NB4 (cell line): ENCODE data around the gene EXOC3.

Experiments used
- DNase-seq: peaks from one replicate; pipeline ENCODE4 v3.0.0; 2010; ENCODE audit warnings: low read depth
- H3K4me3 ChIP-seq: one replicate; pipeline ENCODE4 v1.5.1; 2011; ENCODE audit warnings: mild to moderate bottlenecking, low read depth, low read length, moderate library complexity
- CTCF ChIP-seq: IDR thresholded peaks from one replicate; pipeline ENCODE4 v1.5.1; 2012; ENCODE audit warnings: low read depth, low read length
- MAX ChIP-seq: IDR thresholded peaks from 2 replicates; pipeline ENCODE4 v1.6.1; 2011; ENCODE audit warnings: low read depth, low read length
- MYC ChIP-seq: IDR thresholded peaks from 2 replicates; pipeline ENCODE4 v1.6.1; 2011; ENCODE audit warnings: low read depth, low read length
- POLR2A ChIP-seq: IDR thresholded peaks from 2 replicates; pipeline ENCODE4 v1.6.1; 2011; ENCODE audit warnings: mild to moderate bottlenecking; ENCODE audit not compliant: insufficient read length; ENCODE audit errors: extremely low read depth

The EXOC3 gene

GRCh38 chr5:402615-403359 lies 40.2 kb upstream of the EXOC3 start:
- peak; percentile 98 for DNase-seq
- peak overlapping the region; percentile 46 for H3K4me3 ChIP-seq
- TF ChIP-seq MYC (0 out of 2 replicates have a peak, but pooled peaks have one; percentile 53), POLR2A (peak; percentile 45), CTCF (peak; percentile 45), MAX (peak; percentile 35)

- no peak for TF ChIP-seq MYC
- TF ChIP-seq MAX = no peak
- TF ChIP-seq POLR2A = no peak
- TF ChIP-seq CTCF = no peak
- no peak for DNase-seq
- no peak overlapping the region for H3K4me3 ChIP-seq
Observed at GRCh38 chr5:403995-404394, 39.0 kb upstream of the EXOC3 start.

- no peak for DNase-seq
- no peak overlapping the region for H3K4me3 ChIP-seq
- TF ChIP-seq MYC (no peak), CTCF (no peak), POLR2A (no peak), MAX (no peak)
Observed at GRCh38 chr5:404666-405241, 38.2 kb upstream of the EXOC3 start.

GRCh38 chr5:405421-405820 lies 37.6 kb upstream of the EXOC3 start:
- DNase-seq = peak; percentile 19
- H3K4me3 ChIP-seq = no peak overlapping the region
- no peak for TF ChIP-seq POLR2A
- no peak for TF ChIP-seq MYC
- TF ChIP-seq CTCF = no peak
- no peak for TF ChIP-seq MAX

- peak; percentile 20 for DNase-seq
- TF ChIP-seq MAX = no peak
- TF ChIP-seq CTCF = no peak
- TF ChIP-seq MYC = no peak
- no peak for TF ChIP-seq POLR2A
Observed at GRCh38 chr5:406041-406440, 36.9 kb upstream of the EXOC3 start.

GRCh38 chr5:407051-407450 lies 35.9 kb upstream of the EXOC3 start:
- TF ChIP-seq CTCF (no peak), MAX (no peak), MYC (no peak), POLR2A (no peak)
- DNase-seq = peak; percentile 14
- H3K4me3 ChIP-seq = no peak overlapping the region

More at GRCh38 chr5:406041-406440, 36.9 kb upstream of the EXOC3 start:
- no peak overlapping the region for H3K4me3 ChIP-seq
